Adrenal gland (tissue), 5 donors: ENCODE measurements around the gene CMYA5.

ENCODE experiments used
- POLR2A ChIP-seq, 2 donors: fragments of 450-650 bp; IDR thresholded peaks; one replicate each; pipeline ENCODE4 v1.6.1; 2017; ENCODE audit warnings: antibody characterized with exemption in 2 of 2, mild to moderate bottlenecking in 2 of 2, moderate library complexity in 1 of 2
- TF ChIP-seq, protein P1 (sequence below), 6 experiments: fragments of 450-650 bp in 4 of 6; fragments of 200-600 bp in 2 of 6; sonication (generic) in 1 of 6; IDR thresholded peaks; 1 replicate in 5 of 6; 2 replicates in 1 of 6; pipeline versions ENCODE4 v1.5.1 to v1.8.0; 2016 to 2021; ENCODE audit warnings: antibody characterized with exemption in 6 of 6, mild to moderate bottlenecking in 2 of 6, moderate library complexity in 1 of 6
- donor health status: DM: no; HTN: no; CAD: no.

DNA sequence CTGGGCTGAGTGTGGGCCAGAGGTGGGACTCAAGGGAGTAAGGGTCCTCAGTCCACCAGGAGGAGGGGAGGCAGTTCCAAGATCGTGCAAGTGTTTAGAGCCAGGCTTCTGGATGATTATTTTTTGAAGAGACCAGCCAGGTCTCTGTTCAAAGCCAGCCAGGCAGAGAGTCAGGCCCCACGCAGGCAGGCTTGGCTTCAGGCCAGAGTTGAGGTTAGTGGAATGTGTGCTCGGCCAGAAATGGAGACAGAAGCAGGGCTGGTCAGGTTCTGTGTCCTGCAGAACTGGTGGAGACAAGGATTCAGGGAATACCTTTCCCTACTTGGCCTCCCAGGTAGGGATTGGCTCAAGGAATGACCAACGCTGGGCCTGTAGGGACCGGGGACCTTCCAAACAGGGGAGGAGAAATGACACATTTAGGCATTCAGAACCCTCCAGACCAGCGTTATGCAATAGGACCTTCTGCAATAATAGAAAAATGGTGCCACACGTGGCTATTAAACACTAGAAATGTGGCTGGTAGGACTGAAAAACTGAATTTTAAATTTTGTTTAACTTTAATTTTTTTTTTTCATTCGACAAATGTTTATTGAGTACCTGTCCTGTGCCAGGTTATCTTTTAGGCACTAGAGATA lies 106.2 kb downstream of the CMYA5 start:
- TF ChIP-seq, protein P1, sequence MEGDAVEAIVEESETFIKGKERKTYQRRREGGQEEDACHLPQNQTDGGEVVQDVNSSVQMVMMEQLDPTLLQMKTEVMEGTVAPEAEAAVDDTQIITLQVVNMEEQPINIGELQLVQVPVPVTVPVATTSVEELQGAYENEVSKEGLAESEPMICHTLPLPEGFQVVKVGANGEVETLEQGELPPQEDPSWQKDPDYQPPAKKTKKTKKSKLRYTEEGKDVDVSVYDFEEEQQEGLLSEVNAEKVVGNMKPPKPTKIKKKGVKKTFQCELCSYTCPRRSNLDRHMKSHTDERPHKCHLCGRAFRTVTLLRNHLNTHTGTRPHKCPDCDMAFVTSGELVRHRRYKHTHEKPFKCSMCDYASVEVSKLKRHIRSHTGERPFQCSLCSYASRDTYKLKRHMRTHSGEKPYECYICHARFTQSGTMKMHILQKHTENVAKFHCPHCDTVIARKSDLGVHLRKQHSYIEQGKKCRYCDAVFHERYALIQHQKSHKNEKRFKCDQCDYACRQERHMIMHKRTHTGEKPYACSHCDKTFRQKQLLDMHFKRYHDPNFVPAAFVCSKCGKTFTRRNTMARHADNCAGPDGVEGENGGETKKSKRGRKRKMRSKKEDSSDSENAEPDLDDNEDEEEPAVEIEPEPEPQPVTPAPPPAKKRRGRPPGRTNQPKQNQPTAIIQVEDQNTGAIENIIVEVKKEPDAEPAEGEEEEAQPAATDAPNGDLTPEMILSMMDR (IDR thresholded peaks at IDR 0.05): no peak
- TF ChIP-seq POLR2A (IDR thresholded peaks at IDR 0.05): no peak
